AG04449 (cell line): ENCODE results near the gene MED12.

Source experiments
- CTCF ChIA-PET: fragments of 350-600 bp; formaldehyde crosslinking; extraction: SDS; loops from one replicate; lab custom pipeline; 2021; ENCODE audit warnings: antibody characterized with exemption; lab: Yijun Ruan, JAX
- POLR2A ChIA-PET: fragments of 400-600, 350-600 bp; formaldehyde crosslinking; extraction: SDS; loops from one replicate; lab custom pipeline; 2020; ENCODE audit warnings: antibody characterized with exemption, inconsistent platforms; lab: Yijun Ruan, JAX
- DNase-seq: peaks from one replicate; pipeline ENCODE4 v3.0.0-alpha.2; 2010; ENCODE audit warnings: low read depth, low spot score
- H3K4me3 ChIP-seq: 2 replicates; pipeline ENCODE4 v1.5.1; 2011; ENCODE audit warnings: low read depth, mild to moderate bottlenecking, control low read depth, low read length
- CTCF ChIP-seq: IDR thresholded peaks from one replicate; pipeline ENCODE4 v1.5.1; 2011; ENCODE audit warnings: mild to moderate bottlenecking, moderate library complexity, low read length, control low read depth, inconsistent platforms; ENCODE audit not compliant: insufficient read depth; ENCODE audit errors: missing control alignments

Gene MED12

DNA sequence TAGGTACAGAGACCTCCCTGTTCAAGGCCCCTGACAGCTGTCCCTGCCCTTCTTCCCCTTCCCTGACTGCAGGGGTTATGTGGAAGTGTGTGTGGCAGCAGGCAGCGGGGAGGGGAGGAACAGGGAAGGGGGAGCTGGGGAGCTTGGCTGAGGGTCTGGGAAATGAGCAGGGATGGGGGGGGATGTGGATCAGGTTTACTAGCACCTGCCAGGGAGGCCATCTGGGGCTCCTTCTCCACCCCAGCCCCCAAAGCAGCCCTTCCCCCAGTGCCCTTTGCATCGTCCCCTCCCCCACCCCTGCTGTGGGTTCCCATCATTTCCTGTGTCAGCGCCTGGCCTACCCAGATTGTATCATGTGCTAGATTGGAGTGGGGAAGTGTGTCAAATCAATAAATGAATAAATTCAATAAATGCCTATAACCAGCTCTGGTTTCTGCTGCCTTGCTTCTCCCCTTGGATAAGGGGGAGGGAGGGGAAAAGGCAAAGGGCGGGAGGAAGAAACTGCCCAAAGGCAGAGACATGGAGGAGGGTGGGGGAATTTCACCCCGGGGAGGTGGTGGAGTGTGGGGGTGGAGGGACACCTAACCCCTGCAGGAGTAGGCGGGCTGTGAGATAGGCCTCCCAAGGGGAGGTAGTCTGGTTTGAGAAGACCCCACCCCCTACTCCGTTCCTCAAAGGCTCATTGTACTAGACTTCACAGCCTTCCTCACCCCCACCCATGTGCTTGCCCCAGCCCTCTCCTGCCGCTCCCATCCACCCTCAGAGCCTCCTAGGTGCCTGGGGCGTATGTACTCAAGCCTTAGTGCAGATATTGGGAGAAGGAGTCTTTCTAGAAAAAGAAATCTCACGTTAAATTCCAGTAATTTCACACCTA is 15.0 kb upstream of the MED12 start:
- ChIA-PET POLR2A (interaction anchor here (1.9 kb wide), 1 partner anchor 15 kb away, joined by 5 read pairs; the partner anchor contains the start of gene MED12), CTCF (interaction anchor here (1.8 kb wide), 1 partner anchor 26 kb away, joined by 4 read pairs; no protein-coding TSS in a partner anchor)
- H3K4me3 ChIP-seq: no peak overlapping the region
- no peak for DNase-seq
- no peak for TF ChIP-seq CTCF

- no peak for DNase-seq
- POLR2A ChIA-PET: no interaction called here
- no peak overlapping the region for H3K4me3 ChIP-seq
- no peak for TF ChIP-seq CTCF
- CTCF ChIA-PET: no interaction called here
These were observed 12.8 kb upstream of the MED12 start for GRCh38 chrX:71105628-71106027.

- DNase-seq: no peak
- TF ChIP-seq CTCF: no peak
- CTCF ChIA-PET: no interaction called here
- POLR2A ChIA-PET: no interaction called here
- H3K4me3 ChIP-seq: no peak within 1 kb of the TSS
These were observed 12.0 kb upstream of the MED12 start, which contains the start of gene CXorf65 for GRCh38 chrX:71106427-71106826. CXorf65 (minus strand) TSS chrX:71106740; CDS start chrX:71106556, 184 bp downstream.

GRCh38 chrX:71107245-71107644 is 11.2 kb upstream of the MED12 start:
- DNase-seq: no peak
- CTCF ChIA-PET: no interaction called here
- no peak overlapping the region for H3K4me3 ChIP-seq
- POLR2A ChIA-PET: no interaction called here
- TF ChIP-seq CTCF: no peak

DNA sequence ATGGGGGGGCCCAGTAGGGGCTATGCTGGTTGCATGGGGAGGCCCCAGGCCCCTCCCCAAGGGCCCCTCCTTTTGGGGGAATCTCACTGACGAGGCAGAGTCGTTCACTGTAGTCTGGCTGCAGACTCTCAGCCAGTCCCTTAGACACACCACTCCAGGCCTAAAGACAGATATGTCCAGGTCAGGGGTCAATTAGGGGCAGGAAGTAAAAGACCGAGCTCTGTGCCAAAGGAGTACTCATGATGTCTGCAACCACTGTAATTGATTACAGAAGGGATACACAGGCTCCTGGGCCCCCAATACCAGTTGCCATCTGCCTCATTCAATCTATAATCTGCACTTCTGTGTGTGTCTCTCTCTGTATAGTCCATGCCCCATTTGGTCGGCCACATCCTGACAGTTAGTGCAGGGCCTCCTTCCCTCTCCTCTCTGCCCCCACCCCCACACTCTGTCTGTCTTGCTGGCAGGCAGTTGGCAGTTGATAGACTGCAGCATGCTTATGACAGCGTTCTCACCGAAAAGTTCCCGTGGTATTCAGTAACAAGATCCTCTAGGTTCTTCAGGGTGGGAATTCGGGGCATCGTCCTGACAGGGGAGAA is 10.5 kb upstream of the MED12 start:
- no peak for DNase-seq
- ChIA-PET POLR2A (no interaction called here), CTCF (interaction anchor here (1.0 kb wide), 1 partner anchor 8 kb away, joined by 3 read pairs; no protein-coding TSS in a partner anchor)
- H3K4me3 ChIP-seq: no peak overlapping the region
- TF ChIP-seq CTCF: no peak

- ChIA-PET CTCF (interaction anchor here (1.0 kb wide), 1 partner anchor 10 kb away, joined by 3 read pairs; no protein-coding TSS in a partner anchor), POLR2A (no interaction called here)
- DNase-seq: no peak
- no peak for TF ChIP-seq CTCF
- H3K4me3 ChIP-seq: no peak overlapping the region
These were observed 9.3 kb upstream of the MED12 start for GRCh38 chrX:71109051-71109450.
